PFSK-1 (cell line): ENCODE data around the gene SLC13A3.

Source experiments
- POLR2AphosphoS5 ChIP-seq: IDR thresholded peaks from 2 replicates; pipeline ENCODE4 v1.6.1; 2012; ENCODE audit warnings: low read depth, mild to moderate bottlenecking, control low read depth, low read length, moderate library complexity
- SIN3A ChIP-seq: IDR thresholded peaks from 2 replicates; pipeline ENCODE4 v1.6.1; 2012; ENCODE audit warnings: mild to moderate bottlenecking, low read length, moderate library complexity, borderline replicate concordance; ENCODE audit not compliant: insufficient read depth

GRCh38 chr20:46573234-46573633 is 78.0 kb downstream of the SLC13A3 start:
- no peak for TF ChIP-seq POLR2AphosphoS5
- TF ChIP-seq SIN3A: no peak
